ENCODE results near the gene DHRS7B. TPM values are rescaled to one million over a fixed set of nuclear protein-coding genes. Genes with fewer than 3 reads are reported as not detected.
"Not testable (repeated sequence)": the region's sequence is repeated elsewhere in the genome, so short reads cannot be mapped to it uniquely, and the experiment has no call there.

Gene DHRS7B
- polyA plus RNA-seq, 1 of the 3 experiments (the other 2 are of a cell fraction) = 17.8 TPM

DNA sequence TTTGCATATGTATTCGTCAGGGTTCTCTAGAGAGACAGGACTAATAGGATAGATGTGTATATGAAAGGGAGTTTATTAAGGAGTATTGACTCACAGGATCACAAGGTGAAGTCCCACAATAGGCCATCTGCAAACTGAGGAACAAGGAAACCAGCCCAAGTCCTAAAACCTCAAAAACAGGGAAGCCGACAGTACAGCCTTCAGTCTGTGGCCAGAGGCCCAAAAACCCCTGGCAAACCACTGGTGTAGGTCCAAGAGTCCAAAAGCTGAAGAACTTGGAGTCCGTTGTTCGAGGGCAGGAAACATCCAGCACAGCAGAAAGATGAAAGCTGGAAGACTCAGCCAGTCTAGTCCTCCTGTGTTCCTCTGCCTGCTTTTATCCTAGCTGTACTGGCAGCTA lies 12.0 kb upstream of the DHRS7B start:
- H3K4me3 ChIP-seq (ENCODE audit: low read depth in 2 of 2, low read length in 1 of 2); H3F3A ChIP-seq (replicated peaks; ENCODE audit: insufficient read depth); H3K9ac ChIP-seq; H3K4me2 ChIP-seq; H3K9me2 ChIP-seq; POLR2A ChIA-PET; H3K4me1 ChIP-seq (ENCODE audit: control insufficient read depth in 1 of 2, insufficient read depth in 2 of 2, low read depth in 1 of 2, low read length in 1 of 2); H3K27ac ChIP-seq (ENCODE audit: low read depth in 2 of 2, low read length in 1 of 2); H2AFZ ChIP-seq (ENCODE audit: low read depth); H3K9me3 ChIP-seq; H3K36me3 ChIP-seq (replicated peaks in 1 of 2; ENCODE audit: control insufficient read depth in 1 of 2, insufficient read depth in 2 of 2, low read length in 1 of 2); H3K27me3 ChIP-seq (ENCODE audit: insufficient read depth); DNase-seq; CTCF ChIA-PET; H4K20me1 ChIP-seq (ENCODE audit: insufficient read depth); H3K79me2 ChIP-seq (ENCODE audit: insufficient read depth): not testable (repeated sequence)
- 57% methylated on average over 4 of the region's 4 CpGs for whole genome bisulfite sequencing (ENCODE audit: low lambda C conversion rate)

- H3K27me3 ChIP-seq (ENCODE audit: insufficient read depth) = no peaks in the 10 kb centered on the region; the same call in 1 of the 2 replicates
- 24% methylated on average over 25 of the region's 25 CpGs for WGBS (ENCODE audit: low lambda C conversion rate)
- H3K4me3 ChIP-seq (ENCODE audit: low read depth in 2 of 2, low read length in 1 of 2) = peak overlapping the region in 1 of 2 experiments; percentile 30; a peak in 1 of 4 replicates
- ChIA-PET POLR2A (no interaction called here), CTCF (interaction anchor here (0.5 to 5.1 kb wide), 54 partner anchors 9 to 400 kb away, joined by 3 to 33 read pairs (median 4); partner anchors contain the start of genes NATD1 and TMEM11)
- DNase-seq = peak; percentile 71
- no peaks in the 10 kb centered on the region for H3F3A ChIP-seq (replicated peaks; ENCODE audit: insufficient read depth)
- peak overlapping the region; percentile 36; the same call in 1 of the 2 replicates for H2AFZ ChIP-seq (ENCODE audit: low read depth)
- TF ChIP-seq, protein P1, sequence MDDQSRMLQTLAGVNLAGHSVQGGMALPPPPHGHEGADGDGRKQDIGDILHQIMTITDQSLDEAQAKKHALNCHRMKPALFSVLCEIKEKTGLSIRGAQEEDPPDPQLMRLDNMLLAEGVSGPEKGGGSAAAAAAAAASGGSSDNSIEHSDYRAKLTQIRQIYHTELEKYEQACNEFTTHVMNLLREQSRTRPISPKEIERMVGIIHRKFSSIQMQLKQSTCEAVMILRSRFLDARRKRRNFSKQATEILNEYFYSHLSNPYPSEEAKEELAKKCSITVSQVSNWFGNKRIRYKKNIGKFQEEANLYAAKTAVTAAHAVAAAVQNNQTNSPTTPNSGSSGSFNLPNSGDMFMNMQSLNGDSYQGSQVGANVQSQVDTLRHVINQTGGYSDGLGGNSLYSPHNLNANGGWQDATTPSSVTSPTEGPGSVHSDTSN (IDR thresholded peaks at IDR 0.05) = no peak
- peak; percentile 86 for TF ChIP-seq CTCF (IDR thresholded peaks at IDR 0.05)
- TF ChIP-seq, protein P2, sequence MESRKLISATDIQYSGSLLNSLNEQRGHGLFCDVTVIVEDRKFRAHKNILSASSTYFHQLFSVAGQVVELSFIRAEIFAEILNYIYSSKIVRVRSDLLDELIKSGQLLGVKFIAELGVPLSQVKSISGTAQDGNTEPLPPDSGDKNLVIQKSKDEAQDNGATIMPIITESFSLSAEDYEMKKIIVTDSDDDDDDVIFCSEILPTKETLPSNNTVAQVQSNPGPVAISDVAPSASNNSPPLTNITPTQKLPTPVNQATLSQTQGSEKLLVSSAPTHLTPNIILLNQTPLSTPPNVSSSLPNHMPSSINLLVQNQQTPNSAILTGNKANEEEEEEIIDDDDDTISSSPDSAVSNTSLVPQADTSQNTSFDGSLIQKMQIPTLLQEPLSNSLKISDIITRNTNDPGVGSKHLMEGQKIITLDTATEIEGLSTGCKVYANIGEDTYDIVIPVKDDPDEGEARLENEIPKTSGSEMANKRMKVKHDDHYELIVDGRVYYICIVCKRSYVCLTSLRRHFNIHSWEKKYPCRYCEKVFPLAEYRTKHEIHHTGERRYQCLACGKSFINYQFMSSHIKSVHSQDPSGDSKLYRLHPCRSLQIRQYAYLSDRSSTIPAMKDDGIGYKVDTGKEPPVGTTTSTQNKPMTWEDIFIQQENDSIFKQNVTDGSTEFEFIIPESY (IDR thresholded peaks at IDR 0.05; ENCODE audit: borderline replicate concordance, low read depth) = no peak
- TF ChIP-seq RXRA (IDR thresholded peaks at IDR 0.05; ENCODE audit: borderline replicate concordance, low read depth) = no peak
- peak; percentile 44; the same call in 1 of the 2 replicates for TF ChIP-seq MAX (IDR thresholded peaks at IDR 0.05; ENCODE audit: low read depth)
- TF ChIP-seq SMC3 (IDR thresholded peaks at IDR 0.05; ENCODE audit: low read depth, low read length) = peak; percentile 65
- no peak for TF ChIP-seq CHD2 (IDR thresholded peaks at IDR 0.05; ENCODE audit: low read length, partially characterized antibody)
- TF ChIP-seq RAD21 (IDR thresholded peaks at IDR 0.05; ENCODE audit: low read length) = peak; percentile 81
- H3K4me1 ChIP-seq (ENCODE audit: control insufficient read depth in 1 of 2, insufficient read depth in 2 of 2, low read depth in 1 of 2, low read length in 1 of 2) = no peaks in the 10 kb centered on the region
- no peaks in the 10 kb centered on the region for H3K36me3 ChIP-seq (replicated peaks in 1 of 2; ENCODE audit: control insufficient read depth in 1 of 2, insufficient read depth in 2 of 2, low read length in 1 of 2)
- peak overlapping the region; percentile 27; the same call in 1 of the 2 replicates for H3K4me2 ChIP-seq
- no peak overlapping the region for H3K27ac ChIP-seq (ENCODE audit: low read depth in 2 of 2, low read length in 1 of 2)
- H3K9ac ChIP-seq = no peak overlapping the region
- no peaks in the 10 kb centered on the region for H4K20me1 ChIP-seq (ENCODE audit: insufficient read depth)
- no peaks in the 10 kb centered on the region for H3K9me3 ChIP-seq
- H3K9me2 ChIP-seq = no peaks in the 10 kb centered on the region
- no peaks in the 10 kb centered on the region for H3K79me2 ChIP-seq (ENCODE audit: insufficient read depth)
Measured at GRCh38 chr17:21119247-21119918, 7.4 kb upstream of the DHRS7B start.

Measured in SK-N-SH (cell line).